MM.1S (cell line): ENCODE results near the gene FBXL17.

Source experiments
- DNase-seq: peaks from one replicate; pipeline ENCODE4 v3.0.0-alpha.2; 2015
- H2AFZ ChIP-seq: fragments of 300-600 bp; sonication (generic); 2 replicates; pipeline ENCODE4 v1.6.0; 2016; ENCODE audit warnings: antibody characterized with exemption, low read length
- H3F3A ChIP-seq: fragments of 300-600 bp; sonication (generic); 2 replicates; pipeline ENCODE4 v1.6.1; 2016; ENCODE audit warnings: mild to moderate bottlenecking, antibody characterized with exemption, low read length, moderate library complexity, mixed read lengths; ENCODE audit not compliant: insufficient read depth
- H3K27ac ChIP-seq: fragments of 300-600 bp; sonication (generic); 2 replicates; pipeline ENCODE4 v1.5.1; 2016; ENCODE audit warnings: mild to moderate bottlenecking, low read length
- H3K27me3 ChIP-seq: fragments of 300-600 bp; sonication (generic); replicated peaks from 2 replicates; pipeline ENCODE4 v1.6.0; 2016; ENCODE audit warnings: low read length; ENCODE audit not compliant: insufficient read depth
- H3K36me3 ChIP-seq: fragments of 300-600 bp; sonication (generic); replicated peaks from 2 replicates; pipeline ENCODE4 v1.6.1; 2016; ENCODE audit warnings: mild to moderate bottlenecking, low read length, mixed read lengths; ENCODE audit not compliant: insufficient read depth
- H3K4me1 ChIP-seq: fragments of 300-600 bp; sonication (generic); 2 replicates; pipeline ENCODE4 v1.6.1; 2016; ENCODE audit warnings: low read length, mixed read lengths
- H3K4me2 ChIP-seq: fragments of 300-600 bp; sonication (generic); 2 replicates; pipeline ENCODE4 v1.6.0; 2016; ENCODE audit warnings: low read depth, low read length
- H3K4me3 ChIP-seq: fragments of 300-600 bp; sonication (generic); 2 replicates; pipeline ENCODE4 v1.5.1; 2016; ENCODE audit warnings: low read length, mixed read lengths
- H3K79me2 ChIP-seq: fragments of 300-600 bp; sonication (generic); 2 replicates; pipeline ENCODE4 v1.6.1; 2016; ENCODE audit warnings: mixed run types, low read length, mixed read lengths
- H3K9ac ChIP-seq: fragments of 300-600 bp; sonication (generic); 2 replicates; pipeline ENCODE4 v1.6.1; 2016; ENCODE audit warnings: low read length, mixed read lengths
- H3K9me2 ChIP-seq: fragments of 300-600 bp; sonication (generic); replicated peaks from 2 replicates; pipeline ENCODE4 v1.6.1; 2016; ENCODE audit warnings: mild to moderate bottlenecking, low read length, mixed read lengths; ENCODE audit not compliant: insufficient read depth
- H3K9me3 ChIP-seq: fragments of 300-600 bp; sonication (generic); replicated peaks from 2 replicates; pipeline ENCODE4 v1.6.1; 2016; ENCODE audit warnings: mild to moderate bottlenecking, low read length, mixed read lengths; ENCODE audit not compliant: insufficient read depth
- H4K20me1 ChIP-seq: fragments of 300-600 bp; sonication (generic); 2 replicates; pipeline ENCODE4 v1.6.1; 2016; ENCODE audit warnings: mild to moderate bottlenecking, low read length, moderate library complexity, mixed read lengths; ENCODE audit not compliant: insufficient read depth
- CTCF ChIP-seq: fragments of 300-600 bp; sonication (generic); IDR thresholded peaks from 2 replicates; pipeline ENCODE4 v1.5.1; 2016; ENCODE audit warnings: antibody characterized with exemption, low read length, mixed read lengths
- EZH2 ChIP-seq: fragments of 300-600 bp; sonication (generic); optimal IDR thresholded peaks from 2 replicates; pipeline ENCODE3; 2017; ENCODE audit warnings: low read depth, mild to moderate bottlenecking, antibody characterized with exemption, low read length, mixed read lengths
- EZH2phosphoT487 ChIP-seq: fragments of 300-600 bp; sonication (generic); IDR thresholded peaks from 2 replicates; pipeline ENCODE4 v1.6.1; 2018; ENCODE audit warnings: antibody characterized with exemption, low read length

FBXL17 gene

DNA sequence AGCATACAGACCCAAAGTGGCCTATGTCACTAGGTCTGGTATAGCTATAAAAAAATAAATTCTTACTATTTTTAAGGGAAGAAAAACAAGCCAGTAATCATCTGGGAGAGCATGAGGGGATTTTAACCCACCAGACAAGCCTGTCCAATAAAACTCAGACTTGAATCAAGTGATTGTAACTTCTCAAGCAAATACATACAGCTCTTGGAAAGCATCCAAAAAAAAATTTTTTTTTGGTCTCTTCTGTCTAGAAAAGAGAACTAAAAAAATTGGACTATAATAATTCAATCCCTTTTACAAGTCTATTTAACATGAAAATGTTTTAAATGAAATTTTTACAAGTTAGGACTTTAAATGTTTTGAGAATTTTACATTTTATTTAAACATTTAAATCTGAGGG is 61.7 kb downstream of the FBXL17 start:
- no peak overlapping the region for H3K4me3 ChIP-seq
- no peaks in the 10 kb centered on the region for H3K27me3 ChIP-seq
- no peak for TF ChIP-seq EZH2
- TF ChIP-seq CTCF, result no peak

DNA sequence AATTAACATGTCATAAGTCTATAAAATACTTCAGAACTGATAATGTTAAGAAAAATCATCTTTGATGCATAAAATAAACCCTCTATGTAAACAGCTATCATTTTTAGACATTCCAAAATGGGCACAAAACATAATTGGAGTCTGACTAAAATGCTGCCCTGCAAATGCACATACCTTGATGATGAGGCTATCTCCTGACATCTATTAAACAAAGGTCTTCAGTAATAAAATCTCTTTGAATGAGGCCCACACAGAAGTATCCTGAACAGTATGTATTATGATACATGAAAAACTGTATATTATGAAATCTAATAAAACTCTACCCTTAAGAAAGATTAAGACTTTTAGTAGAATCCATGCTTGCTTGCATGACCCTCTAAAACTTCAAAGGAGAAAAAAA is 66.1 kb downstream of the FBXL17 start:
- Histone ChIP-seq H3K79me2 (no peaks in the 10 kb centered on the region), H3F3A (no peaks in the 10 kb centered on the region), H3K9me2 (no peaks in the 10 kb centered on the region), H2AFZ (no peak overlapping the region), H3K36me3 (no peaks in the 10 kb centered on the region), H3K27me3 (no peaks in the 10 kb centered on the region), H3K9me3 (no peaks in the 10 kb centered on the region; the same call in 1 of the 2 replicates), H3K27ac (no peak overlapping the region), H4K20me1 (no peaks in the 10 kb centered on the region), H3K4me3 (no peak overlapping the region), H3K4me1 (no peaks in the 10 kb centered on the region), H3K9ac (no peak overlapping the region), H3K4me2 (no peak overlapping the region)
- TF ChIP-seq CTCF (no peak), EZH2phosphoT487 (no peak), EZH2 (no peak)
- no peak for DNase-seq

More for the DNA sequence above, 61.7 kb downstream of the FBXL17 start:
- Histone ChIP-seq H3K4me1 (no peaks in the 10 kb centered on the region), H3K9me3 (no peaks in the 10 kb centered on the region), H3K27ac (no peak overlapping the region), H3K9me2 (no peaks in the 10 kb centered on the region), H4K20me1 (no peaks in the 10 kb centered on the region), H3K9ac (no peak overlapping the region), H3K79me2 (no peaks in the 10 kb centered on the region), H3K36me3 (no peaks in the 10 kb centered on the region), H2AFZ (no peak overlapping the region), H3F3A (no peaks in the 10 kb centered on the region), H3K4me2 (no peak overlapping the region)
- DNase-seq, result no peak

GRCh38 chr5:108312258-108312657 is 69.6 kb downstream of the FBXL17 start:
- Histone ChIP-seq H2AFZ (no peak overlapping the region), H3K4me3 (no peak overlapping the region), H3K4me2 (no peak overlapping the region), H3F3A (no peaks in the 10 kb centered on the region), H3K9me2 (no peaks in the 10 kb centered on the region), H3K79me2 (no peaks in the 10 kb centered on the region), H3K9me3 (no peaks in the 10 kb centered on the region; the same call in 1 of the 2 replicates), H3K36me3 (no peaks in the 10 kb centered on the region), H3K27ac (no peak overlapping the region), H4K20me1 (no peaks in the 10 kb centered on the region), H3K4me1 (no peaks in the 10 kb centered on the region), H3K27me3 (no peaks in the 10 kb centered on the region), H3K9ac (no peak overlapping the region)
- no peak for TF ChIP-seq EZH2
- no peak for TF ChIP-seq CTCF
- TF ChIP-seq EZH2phosphoT487, result no peak
- DNase-seq, result no peak

- Histone ChIP-seq H3K9me3 (no peaks in the 10 kb centered on the region; the same call in 1 of the 2 replicates), H2AFZ (no peak overlapping the region), H3K27ac (no peak overlapping the region), H3K79me2 (no peaks in the 10 kb centered on the region), H3K4me3 (no peak overlapping the region), H3K27me3 (no peaks in the 10 kb centered on the region), H3K36me3 (no peaks in the 10 kb centered on the region), H3K4me2 (no peak overlapping the region), H3K4me1 (no peaks in the 10 kb centered on the region), H3K9ac (no peak overlapping the region), H4K20me1 (no peaks in the 10 kb centered on the region), H3F3A (no peaks in the 10 kb centered on the region), H3K9me2 (no peaks in the 10 kb centered on the region)
- no peak for TF ChIP-seq EZH2
- no peak for TF ChIP-seq EZH2phosphoT487
- no peak for TF ChIP-seq CTCF
- DNase-seq, result no peak
These were observed 70.2 kb downstream of the FBXL17 start for GRCh38 chr5:108311682-108312081.
